Retinal pigment epithelial cell (primary cell): ENCODE measurements around the gene MBOAT1.

Experiments used
- DNase-seq: peaks from one replicate; pipeline ENCODE4 v3.0.0-alpha.2; 2010; ENCODE audit warnings: low read depth
- H3K4me3 ChIP-seq: 2 replicates; pipeline ENCODE4 v1.5.1; 2011; ENCODE audit warnings: mild to moderate bottlenecking, low read length, control low read depth, moderate library complexity
- TF ChIP-seq, protein P1 (sequence below): conservative IDR thresholded peaks from 2 replicates; pipeline ENCODE4 v1.5.1; 2011; ENCODE audit warnings: low read depth, low read length, control low read depth, inconsistent platforms

MBOAT1 gene

GRCh38 chr6:20203561-20204511 lies 8.4 kb downstream of the MBOAT1 start:
- H3K4me3 ChIP-seq, result no peak overlapping the region
- TF ChIP-seq, protein P1, sequence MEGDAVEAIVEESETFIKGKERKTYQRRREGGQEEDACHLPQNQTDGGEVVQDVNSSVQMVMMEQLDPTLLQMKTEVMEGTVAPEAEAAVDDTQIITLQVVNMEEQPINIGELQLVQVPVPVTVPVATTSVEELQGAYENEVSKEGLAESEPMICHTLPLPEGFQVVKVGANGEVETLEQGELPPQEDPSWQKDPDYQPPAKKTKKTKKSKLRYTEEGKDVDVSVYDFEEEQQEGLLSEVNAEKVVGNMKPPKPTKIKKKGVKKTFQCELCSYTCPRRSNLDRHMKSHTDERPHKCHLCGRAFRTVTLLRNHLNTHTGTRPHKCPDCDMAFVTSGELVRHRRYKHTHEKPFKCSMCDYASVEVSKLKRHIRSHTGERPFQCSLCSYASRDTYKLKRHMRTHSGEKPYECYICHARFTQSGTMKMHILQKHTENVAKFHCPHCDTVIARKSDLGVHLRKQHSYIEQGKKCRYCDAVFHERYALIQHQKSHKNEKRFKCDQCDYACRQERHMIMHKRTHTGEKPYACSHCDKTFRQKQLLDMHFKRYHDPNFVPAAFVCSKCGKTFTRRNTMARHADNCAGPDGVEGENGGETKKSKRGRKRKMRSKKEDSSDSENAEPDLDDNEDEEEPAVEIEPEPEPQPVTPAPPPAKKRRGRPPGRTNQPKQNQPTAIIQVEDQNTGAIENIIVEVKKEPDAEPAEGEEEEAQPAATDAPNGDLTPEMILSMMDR, result no peak

DNA sequence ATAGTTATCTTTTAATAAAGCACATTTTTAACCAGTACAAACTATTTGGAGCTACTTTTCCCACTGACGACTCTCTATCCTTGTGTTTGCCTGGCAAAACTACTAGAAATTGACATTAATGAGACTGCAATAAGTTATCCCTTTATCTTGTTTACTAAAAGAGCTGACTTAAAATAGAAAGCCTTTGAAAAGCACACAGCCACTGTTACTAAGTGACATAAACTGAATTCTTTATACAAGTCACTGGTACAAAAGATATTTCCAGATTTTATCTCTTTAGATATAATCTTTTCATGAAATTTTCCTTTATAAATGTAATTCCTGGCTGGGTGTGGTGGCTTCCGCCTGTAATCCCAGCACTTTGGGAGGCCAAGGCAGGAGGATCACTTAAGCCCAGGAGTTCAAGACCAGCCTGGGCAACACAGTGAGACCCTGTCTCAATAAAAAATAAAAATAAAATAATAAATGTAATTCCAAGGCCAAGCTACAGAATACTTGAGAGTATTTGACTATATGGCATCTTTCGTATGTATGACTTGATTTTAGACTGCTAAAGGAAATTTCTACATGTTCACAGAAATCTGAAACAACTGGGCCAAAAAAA lies 9.5 kb downstream of the MBOAT1 start:
- H3K4me3 ChIP-seq, result no peak overlapping the region
- DNase-seq, result no peak
- TF ChIP-seq, protein P1, result no peak

More at GRCh38 chr6:20203561-20204511, 8.4 kb downstream of the MBOAT1 start:
- no peak for DNase-seq

DNA sequence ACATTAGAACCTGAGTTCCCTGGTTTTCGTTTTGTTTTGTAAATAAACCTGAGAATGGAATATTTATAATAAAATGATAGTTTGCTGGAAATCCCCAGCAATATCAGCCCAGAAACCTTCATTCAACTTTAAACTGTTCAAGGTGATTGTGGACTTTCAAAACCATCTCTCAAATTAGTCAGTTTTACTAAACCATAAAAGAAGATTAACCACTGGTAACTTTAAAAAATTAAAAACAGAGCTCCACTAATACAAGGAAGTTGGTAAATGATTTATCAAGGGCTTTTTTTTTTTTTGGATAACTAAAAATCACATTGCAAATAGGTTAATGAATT lies 10.0 kb downstream of the MBOAT1 start:
- DNase-seq, result no peak
- TF ChIP-seq, protein P1, result no peak
- H3K4me3 ChIP-seq, result no peak overlapping the region

DNA sequence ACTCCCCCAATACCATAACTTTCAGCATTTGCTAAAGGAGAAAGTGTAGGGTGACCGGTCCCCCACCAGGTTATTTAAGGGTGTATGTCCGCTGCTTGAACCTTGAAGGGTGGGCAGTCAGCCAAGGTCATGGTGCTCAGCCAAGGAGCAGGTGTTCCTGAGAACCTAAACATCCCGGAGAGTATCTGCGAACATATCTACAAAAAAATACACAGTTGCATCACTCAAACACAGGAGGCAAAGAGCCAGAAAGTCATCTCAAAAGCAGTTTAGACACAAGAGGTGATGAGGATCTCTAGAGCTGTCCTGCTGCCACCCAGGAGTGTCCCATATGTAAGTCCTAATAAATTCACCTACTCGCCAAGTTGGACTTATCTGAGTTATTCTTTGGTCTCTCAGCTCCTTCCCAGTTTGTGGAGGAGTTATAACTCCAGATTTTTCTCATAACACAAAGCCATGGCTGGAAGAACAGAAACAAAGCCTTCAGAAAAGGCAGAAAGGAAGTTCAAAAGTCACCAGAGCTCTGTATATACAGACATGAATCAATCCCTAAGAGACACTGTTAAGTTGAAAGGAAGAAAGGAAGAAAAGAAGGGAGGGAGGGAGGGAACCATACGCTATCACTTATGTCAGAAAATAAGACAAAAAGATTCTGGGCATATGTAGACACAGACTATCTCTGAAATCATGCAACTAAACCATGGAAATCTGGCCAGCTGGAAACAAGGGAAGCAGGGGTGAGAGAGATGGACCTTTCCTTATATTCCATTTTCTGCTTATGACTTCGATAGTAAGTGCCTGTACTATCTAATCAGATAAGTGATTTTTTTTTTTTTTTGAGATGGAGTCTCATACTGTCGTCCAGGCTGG lies 11.3 kb downstream of the MBOAT1 start:
- TF ChIP-seq, protein P1, result no peak
- no peak overlapping the region for H3K4me3 ChIP-seq
- DNase-seq, result no peak

GRCh38 chr6:20198775-20199174 lies 13.5 kb downstream of the MBOAT1 start:
- no peak for DNase-seq
- TF ChIP-seq, protein P1, result no peak
- no peak overlapping the region for H3K4me3 ChIP-seq

DNA sequence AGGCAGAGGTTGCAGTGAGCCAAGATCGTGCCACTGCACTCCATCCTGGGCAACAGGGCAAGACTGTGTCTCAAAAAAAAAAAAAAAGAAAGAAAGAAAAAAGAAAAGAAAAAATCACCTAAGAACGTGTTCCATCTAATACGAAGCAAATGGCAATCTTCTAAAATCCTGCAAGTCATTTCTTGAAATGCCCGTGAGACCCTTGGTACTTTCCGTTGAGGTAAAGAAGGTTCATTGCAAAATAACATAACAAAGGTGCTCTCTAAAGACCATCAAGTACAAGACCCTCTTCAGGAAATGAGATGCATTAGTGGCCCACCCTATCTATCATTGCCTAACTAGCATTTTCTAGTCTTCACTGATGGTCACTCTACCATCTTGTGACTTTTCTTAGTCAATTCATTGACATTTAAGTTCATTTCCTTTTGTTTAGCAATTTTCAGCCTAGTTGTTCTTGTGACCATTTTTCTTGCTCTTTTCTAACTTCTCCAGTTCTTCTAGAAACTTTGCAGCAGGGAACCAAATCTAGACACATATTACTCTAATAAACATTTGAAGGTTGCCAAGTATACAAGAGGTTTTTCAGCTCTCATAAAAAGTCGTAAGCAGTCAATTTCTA lies 14.0 kb downstream of the MBOAT1 start:
- TF ChIP-seq, protein P1, result no peak
- H3K4me3 ChIP-seq, result no peak overlapping the region
- DNase-seq, result no peak
